Measurements from ENCODE around the gene PLEKHA6. TPM values are rescaled to one million over a fixed set of nuclear protein-coding genes. Genes with fewer than 3 reads are reported as not detected.

Gene PLEKHA6
- total and polyA plus RNA-seq, 7 experiments from 2014 or later: 0.05 to 1.9 (median 0.46) TPM; not detected in 1

GRCh38 chr1:204368996-204369726 lies 9.4 kb upstream of the PLEKHA6 start:
- intact Hi-C loops (cut with micrococcal nuclease): no loop called here
- H3K9me3 Mint-ChIP-seq: no peaks in the 10 kb centered on the region
- peaks cover 0 to 15% (median 0%) of the 10 kb centered on the region in 5 donors for H3K27me3 Mint-ChIP-seq
- Histone ChIP-seq H3K36me3 (ENCODE audit: control insufficient read depth in 2 of 3, insufficient read depth in 3 of 3, low read length in 3 of 3) (no peaks in the 10 kb centered on the region), H3K9me3 (ENCODE audit: control insufficient read depth in 2 of 3, low read length in 3 of 3) (no peaks in the 10 kb centered on the region), H3K27me3 (ENCODE audit: control insufficient read depth in 2 of 2, insufficient read depth in 2 of 2, low read length in 2 of 2) (no peaks in the 10 kb centered on the region), H3K4me1 (ENCODE audit: control insufficient read depth in 2 of 2, insufficient read depth in 2 of 2, low read length in 2 of 2) (peaks cover 0 to under 1% of the 10 kb centered on the region in 2 donors), H3K27ac (ENCODE audit: low read depth, low read length) (no peak overlapping the region), H3K4me3 (ENCODE audit: low read length) (no peak overlapping the region)
- ATAC-seq (no peak), DNase-seq (no peak)
- ChIA-PET POLR2A (no interaction called here), CTCF (interaction anchor here (1.3 kb wide), 1 partner anchor 21 kb away, joined by 3 read pairs; no protein-coding TSS in a partner anchor)
- H3K27ac Mint-ChIP-seq: no peak overlapping the region
- H3K36me3 Mint-ChIP-seq: no peaks in the 10 kb centered on the region
- H3K4me1 Mint-ChIP-seq: peaks cover under 1 to 15% (median under 1%) of the 10 kb centered on the region in 7 donors
- H3K4me3 Mint-ChIP-seq: no peak overlapping the region

- intact Hi-C loops (cut with micrococcal nuclease): no loop called here
- Mint-ChIP-seq H3K4me1 (peaks cover 7 to 19% (median 11%) of the 10 kb centered on the region in 7 donors), H3K27me3 (peaks cover 0 to 13% (median 0%) of the 10 kb centered on the region in 5 donors), H3K9me3 (no peaks in the 10 kb centered on the region), H3K27ac (peak overlapping the region in 1 of 9 donors; percentile 21), H3K4me3 (no peak overlapping the region), H3K36me3 (no peaks in the 10 kb centered on the region)
- Histone ChIP-seq H3K27ac (ENCODE audit: low read depth, low read length) (no peak overlapping the region), H3K9me3 (ENCODE audit: control insufficient read depth in 2 of 3, low read length in 3 of 3) (no peaks in the 10 kb centered on the region), H3K4me1 (ENCODE audit: control insufficient read depth in 2 of 2, insufficient read depth in 2 of 2, low read length in 2 of 2) (peaks cover 9 to 11% of the 10 kb centered on the region in 2 donors), H3K4me3 (ENCODE audit: low read length) (no peak overlapping the region), H3K36me3 (ENCODE audit: control insufficient read depth in 2 of 3, insufficient read depth in 3 of 3, low read length in 3 of 3) (no peaks in the 10 kb centered on the region), H3K27me3 (ENCODE audit: control insufficient read depth in 2 of 2, insufficient read depth in 2 of 2, low read length in 2 of 2) (no peaks in the 10 kb centered on the region)
- ATAC-seq (no peak), DNase-seq (no peak)
- CTCF ChIA-PET: no interaction called here
- POLR2A ChIA-PET: no interaction called here
Measured at GRCh38 chr1:204367956-204368355, 8.2 kb upstream of the PLEKHA6 start.

GRCh38 chr1:204367193-204367858 lies 7.6 kb upstream of the PLEKHA6 start:
- H3K4me3 ChIP-seq (ENCODE audit: low read length): no peak overlapping the region
- H3K9me3 ChIP-seq (ENCODE audit: control insufficient read depth in 2 of 3, low read length in 3 of 3): no peaks in the 10 kb centered on the region
- CTCF ChIA-PET: interaction anchor here (1.0 kb wide), 1 partner anchor 160 kb away, joined by 4 read pairs; no protein-coding TSS in a partner anchor
- peaks cover 11 to 12% of the 10 kb centered on the region in 2 donors for H3K4me1 ChIP-seq (ENCODE audit: control insufficient read depth in 2 of 2, insufficient read depth in 2 of 2, low read length in 2 of 2)
- H3K27me3 ChIP-seq (ENCODE audit: control insufficient read depth in 2 of 2, insufficient read depth in 2 of 2, low read length in 2 of 2): no peaks in the 10 kb centered on the region
- no peaks in the 10 kb centered on the region for H3K36me3 ChIP-seq (ENCODE audit: control insufficient read depth in 2 of 3, insufficient read depth in 3 of 3, low read length in 3 of 3)
- Mint-ChIP-seq H3K36me3 (no peaks in the 10 kb centered on the region), H3K9me3 (no peaks in the 10 kb centered on the region), H3K27ac (peak overlapping the region in 1 of 9 donors; percentile 5), H3K27me3 (peaks cover 0 to 7% (median 0%) of the 10 kb centered on the region in 5 donors), H3K4me3 (no peak overlapping the region), H3K4me1 (peaks cover 7 to 22% (median 13%) of the 10 kb centered on the region in 7 donors)
- H3K27ac ChIP-seq (ENCODE audit: low read depth, low read length): no peak overlapping the region
- no peak for ATAC-seq
- POLR2A ChIA-PET: no interaction called here
- DNase-seq: peak in 1 of 9 donors; percentile 0
- intact Hi-C loops (cut with micrococcal nuclease): no loop called here

- H3K4me3 Mint-ChIP-seq: no peak overlapping the region
- peaks cover 7 to 22% (median 14%) of the 10 kb centered on the region in 7 donors for H3K4me1 Mint-ChIP-seq
- peaks cover 0 to 3% (median 0%) of the 10 kb centered on the region in 5 donors for H3K27me3 Mint-ChIP-seq
- H3K27me3 ChIP-seq (ENCODE audit: control insufficient read depth in 2 of 2, insufficient read depth in 2 of 2, low read length in 2 of 2): no peaks in the 10 kb centered on the region
- POLR2A ChIA-PET: no interaction called here
- no peaks in the 10 kb centered on the region for H3K36me3 Mint-ChIP-seq
- ATAC-seq (no peak), DNase-seq (peak in 1 of 9 donors; percentile 5)
- no peak overlapping the region for H3K4me3 ChIP-seq (ENCODE audit: low read length)
- H3K4me1 ChIP-seq (ENCODE audit: control insufficient read depth in 2 of 2, insufficient read depth in 2 of 2, low read length in 2 of 2): peaks cover 11 to 12% of the 10 kb centered on the region in 2 donors
- no peaks in the 10 kb centered on the region for H3K9me3 ChIP-seq (ENCODE audit: control insufficient read depth in 2 of 3, low read length in 3 of 3)
- CTCF ChIA-PET: interaction anchor here (1.0 kb wide), 1 partner anchor 159 kb away, joined by 4 read pairs; no protein-coding TSS in a partner anchor
- H3K27ac ChIP-seq (ENCODE audit: low read depth, low read length): no peak overlapping the region
- H3K27ac Mint-ChIP-seq: peak overlapping the region in 2 of 9 donors; percentile 20 to 36
- intact Hi-C loops (cut with micrococcal nuclease): no loop called here
- H3K9me3 Mint-ChIP-seq: no peaks in the 10 kb centered on the region
- no peaks in the 10 kb centered on the region for H3K36me3 ChIP-seq (ENCODE audit: control insufficient read depth in 2 of 3, insufficient read depth in 3 of 3, low read length in 3 of 3)
Measured at GRCh38 chr1:204366759-204367158, 7.0 kb upstream of the PLEKHA6 start.

- Mint-ChIP-seq H3K9me3 (no peaks in the 10 kb centered on the region), H3K27me3 (peaks cover 0 to 8% (median 0%) of the 10 kb centered on the region in 5 donors), H3K4me3 (peak overlapping the region; percentile 37 to 84 (median 70)), H3K36me3 (no peaks in the 10 kb centered on the region), H3K4me1 (peaks cover 7 to 18% (median 13%) of the 10 kb centered on the region in 7 donors), H3K27ac (peak overlapping the region; percentile 37 to 84 (median 69))
- no peaks in the 10 kb centered on the region for H3K9me3 ChIP-seq (ENCODE audit: control insufficient read depth in 2 of 3, low read length in 3 of 3)
- H3K4me1 ChIP-seq (ENCODE audit: control insufficient read depth in 2 of 2, insufficient read depth in 2 of 2, low read length in 2 of 2): peaks cover 11 to 12% of the 10 kb centered on the region in 2 donors
- ATAC-seq (peak; percentile 94), DNase-seq (peak; percentile 47 to 81 (median 74))
- H3K4me3 ChIP-seq (ENCODE audit: low read length): peak overlapping the region; percentile 69
- ChIA-PET CTCF (interaction anchor here (0.6 to 3.1 kb wide), 22 partner anchors 9 to 228 kb away, joined by 3 to 45 read pairs (median 4); partner anchors contain the start of genes PIK3C2B and REN), POLR2A (interaction anchor here (0.6 to 1.6 kb wide), 3 partner anchors 14 to 209 kb away, joined by 3 to 5 read pairs (median 4); no protein-coding TSS in a partner anchor)
- intact Hi-C loops (cut with micrococcal nuclease): loop anchor here (1.0 to 5.0 kb wide), 13 partner anchors 35 to 1096 kb away; partner anchors contain the start of genes SNRPE (in 2 of the 2) and ATP2B4 (in 1 of the 2)
- no peaks in the 10 kb centered on the region for H3K27me3 ChIP-seq (ENCODE audit: control insufficient read depth in 2 of 2, insufficient read depth in 2 of 2, low read length in 2 of 2)
- H3K36me3 ChIP-seq (ENCODE audit: control insufficient read depth in 2 of 3, insufficient read depth in 3 of 3, low read length in 3 of 3): no peaks in the 10 kb centered on the region
- H3K27ac ChIP-seq (ENCODE audit: low read depth, low read length): peak overlapping the region; percentile 58
Measured at GRCh38 chr1:204363335-204364114, 3.8 kb upstream of the PLEKHA6 start.

GRCh38 chr1:204362984-204363334 lies 3.2 kb upstream of the PLEKHA6 start:
- Mint-ChIP-seq H3K4me1 (peaks cover 7 to 18% (median 13%) of the 10 kb centered on the region in 7 donors), H3K9me3 (no peaks in the 10 kb centered on the region), H3K27ac (peak overlapping the region in 6 of 9 donors; percentile 4 to 84 (median 40)), H3K27me3 (peaks cover 0 to 8% (median 0%) of the 10 kb centered on the region in 5 donors), H3K36me3 (no peaks in the 10 kb centered on the region), H3K4me3 (peak overlapping the region; percentile 46 to 84 (median 70))
- H3K4me1 ChIP-seq (ENCODE audit: control insufficient read depth in 2 of 2, insufficient read depth in 2 of 2, low read length in 2 of 2): peaks cover 11 to 12% of the 10 kb centered on the region in 2 donors
- POLR2A ChIA-PET: interaction anchor here (1.5 to 1.6 kb wide), 2 partner anchors 15 to 200 kb away, joined by 4 to 5 read pairs; no protein-coding TSS in a partner anchor
- DNase-seq (no peak), ATAC-seq (no peak)
- intact Hi-C loops (cut with micrococcal nuclease): loop anchor here (1.0 to 5.0 kb wide), 13 partner anchors 35 to 1096 kb away; partner anchors contain the start of genes SNRPE (in 2 of the 2) and ATP2B4 (in 1 of the 2)
- CTCF ChIA-PET: interaction anchor here (0.6 to 3.1 kb wide), 19 partner anchors 8 to 227 kb away, joined by 3 to 45 read pairs (median 5); partner anchors contain the start of genes PIK3C2B and REN
- peak overlapping the region; percentile 58 for H3K27ac ChIP-seq (ENCODE audit: low read depth, low read length)
- no peaks in the 10 kb centered on the region for H3K36me3 ChIP-seq (ENCODE audit: control insufficient read depth in 2 of 3, insufficient read depth in 3 of 3, low read length in 3 of 3)
- peak overlapping the region; percentile 69 for H3K4me3 ChIP-seq (ENCODE audit: low read length)
- no peaks in the 10 kb centered on the region for H3K27me3 ChIP-seq (ENCODE audit: control insufficient read depth in 2 of 2, insufficient read depth in 2 of 2, low read length in 2 of 2)
- H3K9me3 ChIP-seq (ENCODE audit: control insufficient read depth in 2 of 3, low read length in 3 of 3): no peaks in the 10 kb centered on the region
